Endothelial cell of umbilical vein (primary cell): ENCODE results near the gene ZNF182. TPM values are rescaled to one million over a fixed set of nuclear protein-coding genes. Genes with fewer than 3 reads are reported as not detected.

Source experiments
- BruUV-seq: library from RNA; stranded (reverse); fragments of 400-500 nt; replicated peaks from 2 replicates; lab custom pipeline; 2021; lab: Mats Ljungman, UMichigan
- CTCF ChIA-PET: fragments of 300-600, 350-600 bp; sonication (Branson Sonifier 250); formaldehyde crosslinking; loops from one replicate; lab custom pipeline; 2021; ENCODE audit warnings: antibody characterized with exemption, inconsistent platforms; lab: Charles Lee
- POLR2A ChIA-PET: fragments of 300-600, 350-600 bp; sonication (Branson Sonifier 250); formaldehyde crosslinking; loops from one replicate; lab custom pipeline; 2021; ENCODE audit warnings: antibody characterized with exemption, inconsistent platforms; lab: Charles Lee
- DNase-seq: peaks from one replicate; pipeline ENCODE4 v3.0.0-alpha.2; 2011; ENCODE audit warnings: low read depth, low spot score
- FAIRE-seq: peaks from 2 replicates; lab custom pipeline; 2011; peaks lifted over from hg19 to GRCh38; lab: Jason Lieb, UNC
- H2AFZ ChIP-seq: 2 replicates; pipeline ENCODE4 v1.6.0; 2012; ENCODE audit warnings: low read depth, low read length, control low read depth, inconsistent platforms
- H3K27ac ChIP-seq: 2 replicates; pipeline ENCODE4 v1.5.1; 2011; ENCODE audit warnings: low read depth, mild to moderate bottlenecking, control low read depth, low read length, moderate library complexity; ENCODE audit not compliant: insufficient read depth
- H3K27me3 ChIP-seq, 2 experiments: 2 replicates each; pipeline versions ENCODE4 v1.6.0 to v1.6.1; 2011; ENCODE audit warnings: low read length in 2 of 2, mixed read lengths in 1 of 2; ENCODE audit not compliant: control insufficient read depth in 2 of 2, insufficient read depth in 2 of 2
- H3K36me3 ChIP-seq, 2 experiments: 2 replicates in 1 of 2; 3 replicates in 1 of 2; pipeline ENCODE4 v1.5.1; 2011; ENCODE audit warnings: low read length in 2 of 2, mild to moderate bottlenecking in 1 of 2, moderate library complexity in 1 of 2; ENCODE audit not compliant: control insufficient read depth in 2 of 2, insufficient read depth in 2 of 2; ENCODE audit errors: extremely low read depth in 1 of 2
- H3K4me1 ChIP-seq: 3 replicates; pipeline ENCODE4 v1.5.1; 2011; ENCODE audit warnings: mild to moderate bottlenecking, low read length; ENCODE audit not compliant: control insufficient read depth, insufficient read depth; ENCODE audit errors: extremely low read depth
- H3K4me2 ChIP-seq: 2 replicates; pipeline ENCODE4 v1.6.1; 2011; ENCODE audit warnings: low read length, control low read depth, mixed read lengths; ENCODE audit not compliant: insufficient read depth
- H3K4me3 ChIP-seq, 3 experiments: fragments of 200-600 bp in 1 of 3; sonication (generic), shearing (Covaris generic) in 1 of 3; replicated peaks in 1 of 3; 2 replicates each; pipeline ENCODE4 v1.5.1; 2011 to 2016; ENCODE audit warnings: control low read depth in 3 of 3, low read length in 3 of 3, mild to moderate bottlenecking in 2 of 3, inconsistent platforms in 1 of 3, low read depth in 1 of 3, moderate library complexity in 1 of 3; ENCODE audit not compliant: insufficient read depth in 1 of 3
- H3K79me2 ChIP-seq: 2 replicates; pipeline ENCODE4 v1.6.0; 2012; ENCODE audit warnings: low read length, inconsistent platforms; ENCODE audit not compliant: control insufficient read depth, insufficient read depth
- H3K9ac ChIP-seq: replicated peaks from 2 replicates; pipeline ENCODE3; 2011; ENCODE audit warnings: low read length, control low read depth; ENCODE audit not compliant: insufficient read depth; ENCODE audit errors: extremely low read depth
- H3K9me1 ChIP-seq: replicated peaks from 3 replicates; pipeline ENCODE4 v1.6.0; 2011; ENCODE audit warnings: mild to moderate bottlenecking, low read length; ENCODE audit not compliant: control insufficient read depth, insufficient read depth; ENCODE audit errors: extremely low read depth
- H3K9me3 ChIP-seq: replicated peaks from 2 replicates; pipeline ENCODE4 v1.5.1; 2012; ENCODE audit warnings: low read length, inconsistent platforms; ENCODE audit not compliant: control insufficient read depth, insufficient read depth
- H4K20me1 ChIP-seq: replicated peaks from 2 replicates; pipeline ENCODE3; 2011; ENCODE audit warnings: mild to moderate bottlenecking, low read length; ENCODE audit not compliant: control insufficient read depth, insufficient read depth; ENCODE audit errors: extremely low read depth
- EZH2 ChIP-seq: IDR thresholded peaks from 2 replicates; pipeline ENCODE4 v1.6.1; 2012; ENCODE audit warnings: borderline replicate concordance, low read depth, mild to moderate bottlenecking, moderate library complexity, low read length, inconsistent platforms; ENCODE audit not compliant: severe bottlenecking
- FOS ChIP-seq: IDR thresholded peaks from 2 replicates; pipeline ENCODE4 v1.6.1; 2011; ENCODE audit warnings: mild to moderate bottlenecking, low read length, moderate library complexity, borderline replicate concordance; ENCODE audit not compliant: insufficient read depth
- GATA2 ChIP-seq: IDR thresholded peaks from 2 replicates; pipeline ENCODE4 v1.7.0; 2011; ENCODE audit warnings: low read depth, mild to moderate bottlenecking, moderate library complexity, mixed read lengths, low read length; ENCODE audit not compliant: insufficient read length, insufficient read depth
- JUN ChIP-seq: IDR thresholded peaks from 2 replicates; pipeline ENCODE4 v1.6.1; 2011; ENCODE audit warnings: borderline replicate concordance, low read depth; ENCODE audit not compliant: insufficient read length, insufficient read depth
- MYC ChIP-seq: IDR thresholded peaks from one replicate; pipeline ENCODE4 v1.6.1; 2011; ENCODE audit warnings: mild to moderate bottlenecking, low read depth, low read length
- POLR2A ChIP-seq: IDR thresholded peaks from 2 replicates; pipeline ENCODE4 v1.6.1; 2012; ENCODE audit warnings: low read depth, mild to moderate bottlenecking, control low read depth, low read length
- POLR2AphosphoS5 ChIP-seq: IDR thresholded peaks from 2 replicates; pipeline ENCODE4 v1.6.1; 2012; ENCODE audit warnings: low read depth, mild to moderate bottlenecking, control low read depth, low read length, moderate library complexity; ENCODE audit not compliant: insufficient read depth
- dilution Hi-C: fragments of 300-500 bp; cut with MboI; formaldehyde crosslinking; loops from one replicate; pipeline ENCODE4 v1.15.0; 2019; ENCODE audit warnings: low sequenced_read_pairs; ENCODE audit not compliant: extremely low pct_ligation_motif_present
- intact Hi-C: fragments of 100-400 bp; cut with micrococcal nuclease; formaldehyde crosslinking; loops from one replicate; pipeline ENCODE4 v1.10.0; 2022
- polyA plus RNA-seq, 4 experiments: library from polyadenylated mRNA; depleted of rRNA in 3 of 4; stranded (reverse) in 3 of 4; unstranded in 1 of 4; fragments of >200 nt; gene quantifications; 2 replicates each; pipeline versions ENCODE4 v1.2.1 to v1.2.3, GENCODE V29; 2011 to 2012; ENCODE audit warnings: missing spikeins in 1 of 4
- total RNA-seq: library from RNA; stranded (reverse); gene quantifications from 2 replicates; pipeline ENCODE4 v1.2.3, GENCODE V29; 2021
- TF ChIP-seq, protein P1 (sequence below), 2 donors: IDR thresholded peaks; 1 replicate in 1 of 2; 2 replicates in 1 of 2; pipeline ENCODE4 v1.5.1; 2011; ENCODE audit warnings: low read length in 2 of 2, mild to moderate bottlenecking in 2 of 2, moderate library complexity in 2 of 2, control low read depth in 1 of 2, inconsistent platforms in 1 of 2, low read depth in 1 of 2; ENCODE audit not compliant: insufficient read depth in 1 of 2; ENCODE audit errors: extremely low read depth in 1 of 2
- TF ChIP-seq, protein P2 (sequence below): IDR thresholded peaks from 2 replicates; pipeline ENCODE4 v1.6.1; 2011; ENCODE audit not compliant: insufficient read depth, insufficient read length

Gene ZNF182
- total and polyA plus RNA-seq, 2 donors (not counting 3 experiments of a cell fraction or from before 2014, with no cell fraction given), result 0.90 to 3.9 TPM

DNA sequence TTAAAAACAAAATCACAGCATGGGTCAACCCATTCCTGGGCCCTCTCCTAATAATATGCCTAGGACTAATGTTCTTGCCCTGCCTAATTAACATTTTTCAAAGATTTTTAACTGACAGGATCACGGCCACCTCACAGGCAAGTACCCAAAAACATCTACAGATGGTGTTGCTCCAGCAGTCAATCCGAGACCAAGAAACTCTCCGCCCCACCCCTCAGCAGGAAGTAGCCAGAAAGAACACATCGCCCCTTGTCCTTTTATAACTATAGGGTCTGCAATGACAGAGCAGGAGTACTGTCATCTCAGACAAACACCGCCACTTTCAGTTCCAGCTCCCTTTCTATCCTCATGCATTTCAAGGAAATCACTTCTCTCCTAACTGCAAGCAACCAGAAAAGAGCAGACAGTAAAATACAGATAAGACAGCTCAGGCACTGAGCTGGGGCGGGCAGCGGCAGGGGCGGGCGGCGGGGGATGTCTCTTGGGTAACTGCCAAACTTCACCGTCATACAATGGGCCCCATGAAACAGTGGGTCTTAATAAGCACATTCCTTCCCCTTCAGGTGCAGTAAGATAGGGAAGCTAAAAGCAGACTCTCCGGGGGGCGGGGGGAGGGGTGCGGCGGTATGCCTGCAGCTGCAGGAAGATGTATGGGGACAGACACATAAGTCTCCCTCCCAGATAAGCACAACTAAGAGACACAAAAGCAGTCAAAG, 67.4 kb downstream of the ZNF182 start:
- CTCF ChIA-PET, result no interaction called here
- Histone ChIP-seq H3K9me3 (no peaks in the 10 kb centered on the region), H3K4me2 (no peak overlapping the region), H4K20me1 (no peaks in the 10 kb centered on the region), H3K27ac (no peak overlapping the region), H3K9ac (no peak overlapping the region), H3K4me1 (no peaks in the 10 kb centered on the region), H3K36me3 (no peaks in the 10 kb centered on the region), H3K27me3 (no peaks in the 10 kb centered on the region), H3K4me3 (no peak overlapping the region), H3K9me1 (no peaks in the 10 kb centered on the region), H3K79me2 (no peaks in the 10 kb centered on the region), H2AFZ (no peak overlapping the region)
- TF ChIP-seq FOS, result no peak
- TF ChIP-seq JUN, result no peak
- no peak for TF ChIP-seq EZH2
- TF ChIP-seq, protein P1, sequence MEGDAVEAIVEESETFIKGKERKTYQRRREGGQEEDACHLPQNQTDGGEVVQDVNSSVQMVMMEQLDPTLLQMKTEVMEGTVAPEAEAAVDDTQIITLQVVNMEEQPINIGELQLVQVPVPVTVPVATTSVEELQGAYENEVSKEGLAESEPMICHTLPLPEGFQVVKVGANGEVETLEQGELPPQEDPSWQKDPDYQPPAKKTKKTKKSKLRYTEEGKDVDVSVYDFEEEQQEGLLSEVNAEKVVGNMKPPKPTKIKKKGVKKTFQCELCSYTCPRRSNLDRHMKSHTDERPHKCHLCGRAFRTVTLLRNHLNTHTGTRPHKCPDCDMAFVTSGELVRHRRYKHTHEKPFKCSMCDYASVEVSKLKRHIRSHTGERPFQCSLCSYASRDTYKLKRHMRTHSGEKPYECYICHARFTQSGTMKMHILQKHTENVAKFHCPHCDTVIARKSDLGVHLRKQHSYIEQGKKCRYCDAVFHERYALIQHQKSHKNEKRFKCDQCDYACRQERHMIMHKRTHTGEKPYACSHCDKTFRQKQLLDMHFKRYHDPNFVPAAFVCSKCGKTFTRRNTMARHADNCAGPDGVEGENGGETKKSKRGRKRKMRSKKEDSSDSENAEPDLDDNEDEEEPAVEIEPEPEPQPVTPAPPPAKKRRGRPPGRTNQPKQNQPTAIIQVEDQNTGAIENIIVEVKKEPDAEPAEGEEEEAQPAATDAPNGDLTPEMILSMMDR (IDR thresholded peaks at IDR 0.05; ENCODE audit: extremely low read depth in 1 of 2, insufficient read depth in 1 of 2, low read depth in 1 of 2, low read length in 2 of 2), result no peak
- no peak for TF ChIP-seq POLR2AphosphoS5
- TF ChIP-seq GATA2, result no peak
- no peak for TF ChIP-seq POLR2A
- no peak for TF ChIP-seq MYC
- TF ChIP-seq, protein P2, sequence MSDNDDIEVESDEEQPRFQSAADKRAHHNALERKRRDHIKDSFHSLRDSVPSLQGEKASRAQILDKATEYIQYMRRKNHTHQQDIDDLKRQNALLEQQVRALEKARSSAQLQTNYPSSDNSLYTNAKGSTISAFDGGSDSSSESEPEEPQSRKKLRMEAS, result no peak
- FAIRE-seq (no peak), DNase-seq (no peak)
- intact Hi-C loops, result no loop called here
- no TSS peak for BruUV-seq
- POLR2A ChIA-PET, result no interaction called here
- dilution Hi-C loops, result no loop called here
